ENCODE measurements around the gene TRIM26.
A peak's percentile ranks its signal among the peaks of the same experiment; 100 is the strongest.

Gene TRIM26

DNA sequence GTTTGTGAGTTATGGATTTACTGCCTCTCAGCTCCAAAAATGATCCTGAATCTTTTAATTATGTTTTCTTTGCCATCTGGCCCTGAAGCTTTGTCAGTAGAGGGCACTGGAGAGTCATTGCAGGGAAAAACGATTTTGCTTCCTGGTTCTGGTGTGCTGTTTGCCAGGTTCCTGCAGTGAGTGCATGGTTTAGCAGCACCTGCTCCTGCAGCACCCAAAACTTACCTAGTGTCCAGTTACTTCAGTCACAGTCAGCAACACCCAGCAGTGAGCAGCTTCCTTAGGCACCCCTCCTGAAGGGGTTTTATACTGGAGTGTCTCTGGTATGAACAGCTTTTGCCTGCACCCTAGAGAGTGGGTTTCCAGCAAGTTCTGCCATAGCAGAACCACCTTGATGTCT lies 6.0 kb upstream of the TRIM26 start:
- TF ChIP-seq, protein P1, sequence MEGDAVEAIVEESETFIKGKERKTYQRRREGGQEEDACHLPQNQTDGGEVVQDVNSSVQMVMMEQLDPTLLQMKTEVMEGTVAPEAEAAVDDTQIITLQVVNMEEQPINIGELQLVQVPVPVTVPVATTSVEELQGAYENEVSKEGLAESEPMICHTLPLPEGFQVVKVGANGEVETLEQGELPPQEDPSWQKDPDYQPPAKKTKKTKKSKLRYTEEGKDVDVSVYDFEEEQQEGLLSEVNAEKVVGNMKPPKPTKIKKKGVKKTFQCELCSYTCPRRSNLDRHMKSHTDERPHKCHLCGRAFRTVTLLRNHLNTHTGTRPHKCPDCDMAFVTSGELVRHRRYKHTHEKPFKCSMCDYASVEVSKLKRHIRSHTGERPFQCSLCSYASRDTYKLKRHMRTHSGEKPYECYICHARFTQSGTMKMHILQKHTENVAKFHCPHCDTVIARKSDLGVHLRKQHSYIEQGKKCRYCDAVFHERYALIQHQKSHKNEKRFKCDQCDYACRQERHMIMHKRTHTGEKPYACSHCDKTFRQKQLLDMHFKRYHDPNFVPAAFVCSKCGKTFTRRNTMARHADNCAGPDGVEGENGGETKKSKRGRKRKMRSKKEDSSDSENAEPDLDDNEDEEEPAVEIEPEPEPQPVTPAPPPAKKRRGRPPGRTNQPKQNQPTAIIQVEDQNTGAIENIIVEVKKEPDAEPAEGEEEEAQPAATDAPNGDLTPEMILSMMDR (IDR thresholded peaks at IDR 0.05; ENCODE audit: borderline replicate concordance, extremely low read depth, low read length, poor library complexity, severe bottlenecking): peak; percentile 86
- no peak for TF ChIP-seq EZH2 (IDR thresholded peaks at IDR 0.05; ENCODE audit: borderline replicate concordance, low read depth, low read length, severe bottlenecking)
- Histone ChIP-seq H3K9me3 (ENCODE audit: insufficient read depth, low read length, severe bottlenecking) (peaks cover 2% of the 10 kb centered on the region), H3K36me3 (ENCODE audit: insufficient read depth, low read length) (no peaks in the 10 kb centered on the region), H4K20me1 (ENCODE audit: insufficient read depth, low read length) (no peaks in the 10 kb centered on the region), H3K4me3 (ENCODE audit: low read depth in 1 of 2, low read length in 2 of 2) (no peak overlapping the region), H3K9ac (ENCODE audit: low read depth, low read length) (no peak overlapping the region), H2AFZ (ENCODE audit: low read depth, low read length) (no peak overlapping the region), H3K79me2 (ENCODE audit: insufficient read depth, low read length) (no peaks in the 10 kb centered on the region), H3K27ac (ENCODE audit: low read length) (no peak overlapping the region), H3K4me1 (ENCODE audit: insufficient read depth, low read length) (peaks cover 8% of the 10 kb centered on the region), H3K4me2 (ENCODE audit: insufficient read depth, low read length) (no peak overlapping the region), H3K27me3 (ENCODE audit: insufficient read depth, low read length, poor library complexity) (no peaks in the 10 kb centered on the region)
- ATAC-seq (ENCODE audit: insufficient read depth, low read depth): peak; percentile 50; the same call in 2 of the 3 replicates
- peak; percentile 53 for DNase-seq

DNA sequence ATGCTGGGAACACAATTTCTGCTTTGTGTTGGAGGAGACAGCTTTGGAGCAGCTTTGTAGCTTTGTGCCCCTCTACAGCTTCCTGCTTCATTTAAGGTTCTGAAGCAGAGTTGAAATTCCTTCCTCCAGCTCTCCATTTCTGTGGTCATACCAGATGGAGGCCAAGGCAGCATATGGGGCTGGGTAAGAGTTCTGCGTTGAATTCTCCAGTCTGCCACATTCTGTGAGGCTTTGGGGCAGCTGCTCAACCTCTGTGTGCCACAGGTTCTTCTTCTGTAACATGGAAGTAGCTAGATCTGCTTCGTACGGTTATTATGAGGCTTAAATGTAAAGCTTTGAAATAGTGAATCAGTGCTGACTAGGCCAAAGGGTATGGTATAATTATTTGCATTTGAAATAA lies 2.9 kb upstream of the TRIM26 start:
- DNase-seq: no peak
- Histone ChIP-seq H3K4me2 (ENCODE audit: insufficient read depth, low read length) (no peak overlapping the region), H2AFZ (ENCODE audit: low read depth, low read length) (no peak overlapping the region), H3K9me3 (ENCODE audit: insufficient read depth, low read length, severe bottlenecking) (no peaks in the 10 kb centered on the region), H3K4me1 (ENCODE audit: insufficient read depth, low read length) (peaks cover 28% of the 10 kb centered on the region), H3K27ac (ENCODE audit: low read length) (no peak overlapping the region), H4K20me1 (ENCODE audit: insufficient read depth, low read length) (no peaks in the 10 kb centered on the region; the same call in 1 of the 2 replicates), H3K27me3 (ENCODE audit: insufficient read depth, low read length, poor library complexity) (no peaks in the 10 kb centered on the region), H3K9ac (ENCODE audit: low read depth, low read length) (no peak overlapping the region), H3K79me2 (ENCODE audit: insufficient read depth, low read length) (peaks cover 21% of the 10 kb centered on the region), H3K36me3 (ENCODE audit: insufficient read depth, low read length) (peaks cover 4% of the 10 kb centered on the region; the same call in 1 of the 2 replicates), H3K4me3 (ENCODE audit: low read depth in 1 of 2, low read length in 2 of 2) (no peak overlapping the region)
- TF ChIP-seq, protein P1 (IDR thresholded peaks at IDR 0.05; ENCODE audit: borderline replicate concordance, extremely low read depth, low read length, poor library complexity, severe bottlenecking): no peak
- TF ChIP-seq EZH2 (IDR thresholded peaks at IDR 0.05; ENCODE audit: borderline replicate concordance, low read depth, low read length, severe bottlenecking): no peak
- ATAC-seq (ENCODE audit: insufficient read depth, low read depth): no peak

DNA sequence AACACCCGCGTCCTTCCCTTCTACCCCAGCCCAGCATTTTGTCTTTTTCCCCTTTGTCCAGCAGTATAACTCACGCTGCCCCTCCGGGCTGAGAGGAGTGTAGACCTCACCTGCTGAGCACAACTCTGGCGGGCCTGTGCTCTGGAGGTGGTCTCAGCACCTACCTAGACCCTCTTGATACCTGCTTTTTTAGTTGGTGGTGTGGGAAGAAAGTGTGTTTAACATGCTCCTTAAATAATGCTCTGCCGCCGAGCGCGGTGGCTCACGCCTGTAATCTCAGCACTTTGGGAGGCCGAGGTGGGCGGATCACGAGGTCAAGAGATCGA lies 1.4 kb upstream of the TRIM26 start:
- Histone ChIP-seq H4K20me1 (ENCODE audit: insufficient read depth, low read length) (peaks cover 8% of the 10 kb centered on the region; the same call in 1 of the 2 replicates), H3K36me3 (ENCODE audit: insufficient read depth, low read length) (peaks cover 12% of the 10 kb centered on the region; the same call in 1 of the 2 replicates), H3K4me1 (ENCODE audit: insufficient read depth, low read length) (peaks cover 39% of the 10 kb centered on the region), H2AFZ (ENCODE audit: low read depth, low read length) (peak overlapping the region; percentile 97), H3K4me3 (ENCODE audit: low read depth in 1 of 2, low read length in 2 of 2) (peak overlapping the region; percentile 91; a peak in 3 of 4 replicates), H3K27me3 (ENCODE audit: insufficient read depth, low read length, poor library complexity) (no peaks in the 10 kb centered on the region), H3K9ac (ENCODE audit: low read depth, low read length) (peak overlapping the region; percentile 97), H3K79me2 (ENCODE audit: insufficient read depth, low read length) (peaks cover 34% of the 10 kb centered on the region), H3K9me3 (ENCODE audit: insufficient read depth, low read length, severe bottlenecking) (no peaks in the 10 kb centered on the region), H3K27ac (ENCODE audit: low read length) (peak overlapping the region; percentile 98; the same call in 1 of the 2 replicates), H3K4me2 (ENCODE audit: insufficient read depth, low read length) (peak overlapping the region; percentile 75)
- no peak for ATAC-seq (ENCODE audit: insufficient read depth, low read depth)
- no peak for TF ChIP-seq EZH2 (IDR thresholded peaks at IDR 0.05; ENCODE audit: borderline replicate concordance, low read depth, low read length, severe bottlenecking)
- TF ChIP-seq, protein P1 (IDR thresholded peaks at IDR 0.05; ENCODE audit: borderline replicate concordance, extremely low read depth, low read length, poor library complexity, severe bottlenecking): no peak
- DNase-seq: no peak

Data from DND-41 (cell line).